Gastrocnemius medialis (tissue), 4 donors: Measurements from ENCODE around the gene BEX3.

Source experiments
- POLR2A ChIP-seq, 2 donors: fragments of 450-650 bp; IDR thresholded peaks; one replicate each; pipeline ENCODE4 v1.6.1; 2017; ENCODE audit warnings: antibody characterized with exemption in 2 of 2, mild to moderate bottlenecking in 2 of 2, moderate library complexity in 2 of 2
- TF ChIP-seq, protein P1 (sequence below), 5 experiments: fragments of 450-650 bp in 3 of 5; fragments of 200-600 bp in 2 of 5; sonication (generic) in 2 of 5; IDR thresholded peaks in 4 of 5; conservative IDR thresholded peaks in 1 of 5; 1 replicate in 4 of 5; 2 replicates in 1 of 5; pipeline ENCODE4 v1.5.1; 2016 to 2019; ENCODE audit warnings: antibody characterized with exemption in 5 of 5, mild to moderate bottlenecking in 3 of 5, moderate library complexity in 3 of 5

DNA sequence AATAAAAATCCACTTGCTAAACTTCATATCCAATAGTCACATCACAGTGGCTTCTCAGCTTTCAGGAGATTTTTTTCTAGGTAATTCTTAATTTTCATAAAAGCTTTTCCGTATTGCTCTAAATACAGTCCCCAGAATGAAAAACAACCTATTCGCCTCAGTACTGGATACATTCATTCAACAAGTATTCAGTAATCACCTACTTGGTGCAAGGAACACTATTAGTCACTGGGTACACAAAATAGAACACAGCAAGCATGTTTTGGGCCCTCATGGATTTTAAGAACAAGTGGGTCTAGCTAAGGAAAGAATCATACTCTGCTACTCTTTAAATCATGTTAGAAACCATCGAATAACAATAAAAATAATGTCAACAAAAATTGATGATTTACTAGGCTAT, 2.8 kb upstream of the BEX3 start:
- TF ChIP-seq, protein P1, sequence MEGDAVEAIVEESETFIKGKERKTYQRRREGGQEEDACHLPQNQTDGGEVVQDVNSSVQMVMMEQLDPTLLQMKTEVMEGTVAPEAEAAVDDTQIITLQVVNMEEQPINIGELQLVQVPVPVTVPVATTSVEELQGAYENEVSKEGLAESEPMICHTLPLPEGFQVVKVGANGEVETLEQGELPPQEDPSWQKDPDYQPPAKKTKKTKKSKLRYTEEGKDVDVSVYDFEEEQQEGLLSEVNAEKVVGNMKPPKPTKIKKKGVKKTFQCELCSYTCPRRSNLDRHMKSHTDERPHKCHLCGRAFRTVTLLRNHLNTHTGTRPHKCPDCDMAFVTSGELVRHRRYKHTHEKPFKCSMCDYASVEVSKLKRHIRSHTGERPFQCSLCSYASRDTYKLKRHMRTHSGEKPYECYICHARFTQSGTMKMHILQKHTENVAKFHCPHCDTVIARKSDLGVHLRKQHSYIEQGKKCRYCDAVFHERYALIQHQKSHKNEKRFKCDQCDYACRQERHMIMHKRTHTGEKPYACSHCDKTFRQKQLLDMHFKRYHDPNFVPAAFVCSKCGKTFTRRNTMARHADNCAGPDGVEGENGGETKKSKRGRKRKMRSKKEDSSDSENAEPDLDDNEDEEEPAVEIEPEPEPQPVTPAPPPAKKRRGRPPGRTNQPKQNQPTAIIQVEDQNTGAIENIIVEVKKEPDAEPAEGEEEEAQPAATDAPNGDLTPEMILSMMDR (IDR thresholded peaks at IDR 0.05 in 4 of 5, conservative IDR thresholded peaks at IDR 0.05 in 1 of 5) = no peak
- TF ChIP-seq POLR2A (IDR thresholded peaks at IDR 0.05) = no peak
